GM18873 (cell line): ENCODE measurements around the gene CRB2.

Experiments
- ATAC-seq: cut with Tn5 transposase; IDR thresholded peaks from one replicate; pipeline ENCODE4 v1.9.1; 2021; ENCODE audit warnings: mild to moderate bottlenecking, moderate library complexity, moderate number of reproducible peaks; ENCODE audit not compliant: unreplicated experiment, low FRiP score

CRB2 gene

DNA sequence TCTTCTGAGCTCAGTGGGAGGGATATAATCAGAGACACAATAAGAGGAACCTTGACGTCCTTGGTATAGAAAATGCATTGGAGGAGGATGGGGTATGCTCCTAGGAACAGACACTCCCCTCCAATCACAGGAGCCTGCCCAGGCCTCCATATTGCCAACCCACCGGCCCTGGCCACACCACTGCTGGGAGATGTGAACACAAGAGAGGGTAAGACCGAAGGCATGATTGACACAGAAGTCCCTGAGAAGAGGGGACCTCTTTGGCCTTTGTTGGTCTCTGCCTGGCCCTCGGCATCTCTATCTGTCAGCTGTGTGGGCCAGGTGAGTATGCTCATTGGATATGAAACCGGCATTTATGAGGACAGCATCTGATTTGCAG, 62.0 kb downstream of the CRB2 start:
- no peak for ATAC-seq

DNA sequence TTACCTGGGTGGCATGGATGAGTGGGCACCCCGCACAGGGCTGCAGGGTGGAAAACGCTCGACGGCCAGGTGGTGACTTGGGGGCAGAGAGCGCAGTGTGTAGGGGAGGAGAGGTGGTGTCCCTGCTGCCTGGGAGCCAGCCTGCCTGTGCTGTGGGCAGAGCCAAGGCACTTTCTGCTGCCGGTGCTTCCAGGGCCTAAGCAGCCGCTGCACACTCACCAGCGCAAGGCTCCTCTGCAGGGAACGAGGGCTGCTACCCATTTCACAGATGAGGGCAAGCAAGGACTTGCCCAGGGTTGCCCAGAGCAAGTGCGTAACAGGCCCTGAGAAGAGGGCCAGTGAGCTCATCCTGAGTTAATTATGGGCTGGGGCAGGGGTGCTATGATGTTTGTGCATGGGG, 62.5 kb downstream of the CRB2 start:
- no peak for ATAC-seq

DNA sequence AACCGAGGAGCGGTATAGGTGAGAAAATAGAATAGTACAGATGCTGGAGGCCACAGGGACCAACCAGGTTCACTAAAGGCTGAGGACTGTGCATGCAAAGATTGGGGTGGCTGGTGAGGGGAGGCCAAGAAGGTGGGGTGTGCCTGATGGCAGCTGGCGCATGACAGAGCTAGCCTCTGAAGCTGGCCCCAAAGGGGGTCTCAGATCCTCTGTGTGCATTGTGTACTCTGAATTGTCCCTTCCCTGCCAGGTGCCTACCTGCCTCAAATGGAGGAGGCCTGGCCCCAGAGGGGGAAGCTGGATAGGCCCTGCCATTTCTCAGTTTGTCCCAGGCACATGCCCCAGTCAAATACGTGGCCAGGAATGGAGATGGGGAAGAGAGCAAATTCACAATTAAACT, 63.1 kb downstream of the CRB2 start:
- no peak for ATAC-seq

DNA sequence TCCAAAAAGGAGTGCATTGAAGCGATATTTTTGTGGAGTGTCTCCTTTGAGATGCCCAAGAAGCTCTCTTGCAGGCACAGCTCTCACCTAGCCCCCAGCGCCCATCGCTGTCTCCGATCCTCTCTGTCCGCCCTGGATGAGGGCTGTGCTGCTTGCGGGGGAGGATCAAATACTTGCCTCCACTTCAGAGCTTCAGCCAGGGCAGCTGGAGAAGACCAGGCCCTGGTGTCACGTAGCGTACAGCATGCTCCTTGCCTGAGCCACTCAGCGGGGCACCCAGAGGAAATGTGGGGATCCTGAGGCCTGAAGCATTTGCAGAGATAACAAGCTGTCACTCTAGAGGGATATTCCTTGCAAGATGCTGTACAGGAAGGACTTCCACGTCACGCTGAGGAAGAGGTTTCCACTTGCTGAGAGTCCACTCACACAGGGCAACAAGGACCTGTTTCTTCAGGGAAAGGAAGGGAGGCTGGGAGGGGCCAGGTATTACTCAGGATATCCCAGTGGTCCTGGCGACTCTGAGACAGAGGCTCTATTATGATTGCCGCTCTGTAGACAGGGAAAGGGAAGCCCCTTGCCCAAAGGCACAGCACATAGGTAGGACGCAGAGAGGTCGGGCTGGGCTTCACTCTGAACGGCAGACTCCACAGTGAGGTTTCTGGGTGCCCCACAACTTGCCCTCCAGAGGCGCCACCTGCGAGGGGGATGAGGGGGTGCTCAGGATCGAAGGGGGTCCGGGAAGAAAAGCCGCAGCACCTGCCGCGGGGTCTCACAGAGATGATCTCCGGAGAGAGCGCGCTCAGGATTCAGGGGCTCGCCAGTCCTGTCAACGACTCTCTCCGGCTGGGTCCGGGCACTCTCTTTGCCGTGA, 64.0 kb downstream of the CRB2 start:
- no peak for ATAC-seq

DNA sequence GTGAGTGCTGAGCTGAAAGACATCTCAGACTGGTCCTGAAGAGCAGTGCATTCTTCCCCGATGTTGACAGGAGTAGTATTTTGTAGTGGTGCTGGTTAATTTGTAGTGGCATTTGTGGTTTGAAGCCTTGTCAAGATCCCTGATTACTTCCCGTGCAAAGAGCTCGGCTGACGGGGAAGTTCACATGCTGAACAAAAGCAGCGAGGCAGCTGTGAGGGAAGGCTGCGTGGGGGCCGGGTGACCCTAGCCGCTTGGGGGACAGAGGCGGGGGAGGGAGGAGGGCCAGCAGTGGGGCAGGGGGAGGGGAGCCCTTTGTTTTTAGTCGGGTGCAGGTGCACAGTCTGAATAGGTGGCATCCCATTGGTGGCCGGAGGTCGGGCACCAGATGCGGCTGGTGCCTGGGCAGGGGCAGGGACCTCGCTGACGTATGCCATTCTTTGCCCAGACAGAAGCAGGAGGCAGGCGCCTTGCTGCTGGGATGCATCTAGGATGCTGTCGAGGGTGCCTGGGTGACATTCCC, 64.7 kb downstream of the CRB2 start:
- no peak for ATAC-seq

DNA sequence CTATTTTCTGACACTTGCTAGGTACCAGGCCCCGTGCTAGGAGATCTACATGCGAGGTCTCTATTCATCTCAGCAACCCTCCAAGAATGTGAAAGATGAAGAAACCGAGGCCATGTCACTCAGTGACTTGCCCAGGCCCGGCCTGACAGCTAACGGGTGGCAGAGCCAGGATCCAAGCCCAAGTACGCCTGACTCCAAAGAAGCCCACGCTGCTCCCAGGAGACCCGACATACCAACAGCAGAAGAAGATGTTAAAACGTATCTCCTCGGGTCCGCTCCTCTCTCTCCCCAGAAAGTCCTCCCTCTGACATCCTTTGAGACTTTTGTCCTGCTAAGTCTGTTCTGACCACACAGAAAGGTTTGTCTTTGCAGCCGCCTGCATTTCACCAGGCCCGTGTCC, 65.2 kb downstream of the CRB2 start:
- no peak for ATAC-seq

DNA sequence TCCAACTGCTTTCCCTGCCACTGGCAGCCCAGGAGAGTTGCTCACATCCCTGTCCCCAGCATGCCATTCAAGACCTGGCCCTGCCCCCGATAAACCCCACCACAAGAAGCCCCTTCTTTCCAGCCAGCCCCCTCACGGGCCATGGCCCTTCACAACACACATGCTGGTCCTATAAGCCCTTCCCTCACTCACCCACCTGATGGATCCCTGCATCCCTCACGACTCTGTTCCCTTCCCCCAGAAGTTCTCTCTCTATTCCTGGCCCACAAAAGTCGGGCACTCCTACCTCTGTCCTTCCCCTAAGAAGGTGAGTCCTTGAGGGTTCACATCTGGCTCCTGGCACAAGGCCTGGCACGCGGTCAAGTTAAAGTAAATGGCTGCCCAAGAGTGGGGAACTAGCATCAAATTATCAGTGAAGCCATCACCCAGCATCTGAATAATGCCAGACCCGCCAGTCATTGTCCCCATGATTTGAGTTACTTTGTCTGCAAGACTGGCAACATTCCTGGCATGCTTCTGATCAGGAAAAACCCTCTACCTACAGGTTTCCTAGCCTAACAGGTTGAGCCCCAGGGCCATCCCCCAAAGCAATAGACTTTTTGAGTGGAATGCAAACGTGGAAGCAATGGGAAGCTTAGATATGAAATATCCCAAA, 65.9 kb downstream of the CRB2 start:
- no peak for ATAC-seq

DNA sequence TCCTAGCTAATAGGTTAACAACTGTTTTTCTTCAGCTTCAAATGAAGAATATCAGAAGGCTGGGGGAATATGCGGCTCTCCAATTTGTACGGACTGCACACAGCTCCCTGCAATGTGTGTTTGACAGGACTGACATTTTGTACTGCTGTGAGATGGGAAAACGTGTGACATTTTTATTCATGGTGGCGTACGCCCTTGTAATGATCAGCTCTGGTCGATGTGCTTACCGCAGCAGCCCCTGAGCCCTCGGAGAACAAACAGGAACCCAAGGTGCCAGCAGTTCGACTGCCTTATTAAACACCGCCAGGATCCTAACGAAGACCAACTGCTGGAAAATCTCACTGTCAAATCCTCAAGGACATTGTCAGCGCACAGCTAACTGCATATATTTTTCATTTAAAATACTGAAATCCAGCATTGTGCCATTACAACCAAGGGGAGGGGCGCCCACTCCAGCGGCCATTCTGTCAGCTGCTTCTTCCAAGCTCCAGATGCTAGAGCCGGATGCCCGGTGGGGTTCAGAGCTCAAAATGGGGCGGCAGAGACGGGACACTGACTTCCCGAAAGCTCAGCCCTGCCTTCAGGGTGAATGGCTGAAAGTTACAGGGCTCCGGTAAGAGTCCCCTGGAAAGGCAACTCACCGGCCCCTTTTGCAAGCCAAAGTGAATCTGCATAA, 66.8 kb downstream of the CRB2 start:
- ATAC-seq: no peak

DNA sequence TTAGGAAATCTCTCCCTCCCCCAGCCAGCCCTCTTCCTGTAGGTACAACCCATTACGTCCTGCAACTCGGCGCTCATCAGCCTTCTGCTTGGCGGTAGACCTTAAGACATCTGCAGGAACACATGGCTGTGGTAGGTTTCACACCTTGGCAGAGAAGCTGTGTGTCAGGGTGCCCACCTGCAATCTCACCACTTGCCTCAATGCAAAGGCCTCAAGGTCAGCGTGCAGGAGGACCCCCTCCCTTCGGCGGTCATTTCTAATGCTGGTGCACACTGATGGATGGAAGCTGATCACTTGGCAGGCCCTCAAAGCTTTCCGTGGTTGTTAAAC, 67.3 kb downstream of the CRB2 start:
- no peak for ATAC-seq

DNA sequence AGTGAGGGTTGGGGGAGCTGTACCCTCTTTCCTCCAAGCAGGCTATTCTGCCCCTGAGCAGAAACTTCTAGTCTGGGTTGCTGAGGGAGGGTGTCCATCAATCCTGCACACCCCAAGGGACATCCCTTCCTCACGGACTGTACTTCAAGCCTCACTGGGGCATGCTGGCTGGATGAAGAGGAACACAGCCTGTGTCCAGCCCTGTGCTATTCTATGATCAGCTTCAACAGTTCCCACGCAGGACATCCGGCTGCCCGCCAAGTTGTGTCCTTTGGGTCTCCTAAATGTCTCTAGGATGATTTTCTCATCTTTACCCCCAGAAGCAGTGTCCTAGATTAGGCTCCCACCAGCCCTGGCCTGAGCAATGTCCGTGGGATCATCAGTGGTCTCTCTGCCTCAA, 68.1 kb downstream of the CRB2 start:
- no peak for ATAC-seq

DNA sequence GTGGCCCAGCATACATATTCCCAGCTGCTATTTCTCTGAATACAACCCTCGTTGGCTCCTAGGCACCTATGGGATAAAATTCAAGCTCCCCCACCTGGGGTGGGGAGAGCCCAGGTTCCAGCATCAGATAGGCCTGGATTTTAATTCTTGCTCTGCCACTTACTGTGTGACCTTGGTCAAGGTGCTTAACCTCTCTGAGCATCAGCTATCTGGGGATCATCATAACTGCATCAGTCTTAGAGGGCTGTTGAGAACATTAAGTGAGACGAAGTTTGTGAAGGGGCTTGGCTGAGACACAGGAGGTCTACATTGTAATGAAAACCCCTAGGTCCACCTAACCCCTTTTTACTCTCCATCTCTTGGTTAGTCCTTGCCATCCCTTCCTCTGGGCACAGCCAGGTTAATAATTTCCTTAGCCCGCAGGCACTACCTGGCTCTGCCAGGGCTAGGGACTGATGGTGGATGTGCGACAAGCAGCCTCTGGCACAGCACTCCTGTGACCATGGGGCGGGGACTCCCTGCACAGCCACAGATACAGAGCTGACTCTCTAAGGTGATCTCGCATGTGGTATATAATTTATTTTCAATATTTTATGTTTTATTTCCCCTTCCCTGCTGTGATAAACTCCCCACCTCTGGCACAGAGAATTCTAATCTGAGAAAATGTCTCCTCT, 68.7 kb downstream of the CRB2 start:
- no peak for ATAC-seq

DNA sequence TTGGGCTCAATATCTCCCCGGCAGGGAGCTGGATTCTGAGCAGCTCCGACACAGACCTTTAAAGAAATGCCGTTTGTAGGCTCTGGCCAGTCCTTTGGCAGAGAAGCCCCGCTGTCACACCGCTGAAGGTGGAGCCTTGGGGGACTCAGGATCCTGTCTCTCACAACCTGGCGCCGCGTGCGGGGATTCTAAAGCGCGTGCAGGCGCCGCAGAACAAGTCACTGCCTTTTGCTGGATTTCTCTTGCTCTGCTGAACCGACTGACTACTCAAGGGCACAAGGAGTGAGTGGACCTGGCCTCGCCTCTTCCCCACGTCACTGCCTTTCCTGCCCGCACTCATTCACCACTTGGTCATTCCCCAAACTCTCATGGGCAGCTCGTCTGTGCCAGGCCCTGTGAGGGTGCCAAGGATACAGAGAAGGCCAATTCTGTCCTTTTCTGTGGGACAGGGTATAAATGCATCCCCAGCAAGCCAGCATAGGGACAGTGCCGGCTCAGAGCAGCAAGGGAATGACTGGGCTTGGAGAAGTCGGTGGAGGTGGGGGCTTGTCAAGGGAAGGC, 69.3 kb downstream of the CRB2 start:
- no peak for ATAC-seq

DNA sequence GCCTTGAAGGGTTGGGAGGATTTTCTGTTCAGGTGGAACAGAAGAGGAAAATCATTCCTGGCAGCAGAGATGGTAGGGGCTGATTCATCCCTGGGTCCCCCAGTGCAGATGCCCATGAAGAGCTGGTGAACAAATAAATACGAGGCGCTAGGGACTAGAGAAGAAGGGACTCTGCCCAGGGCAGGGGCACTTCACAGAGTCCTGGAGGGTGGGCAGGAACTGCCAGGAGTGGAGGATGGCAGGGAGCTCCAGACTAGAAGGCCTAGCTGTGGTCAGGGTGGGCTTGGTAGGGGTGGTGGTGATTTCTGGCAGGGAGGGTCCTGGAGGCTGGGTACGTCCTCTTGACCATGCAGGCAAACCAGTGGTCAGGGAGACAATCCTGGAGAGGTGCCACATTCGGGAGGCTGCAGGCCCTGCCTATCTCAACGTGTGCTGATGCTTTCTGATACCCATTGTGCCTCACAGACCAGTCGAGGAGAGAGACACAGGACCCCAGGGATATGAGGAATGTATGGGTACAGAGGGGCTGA, 69.9 kb downstream of the CRB2 start:
- ATAC-seq: no peak

DNA sequence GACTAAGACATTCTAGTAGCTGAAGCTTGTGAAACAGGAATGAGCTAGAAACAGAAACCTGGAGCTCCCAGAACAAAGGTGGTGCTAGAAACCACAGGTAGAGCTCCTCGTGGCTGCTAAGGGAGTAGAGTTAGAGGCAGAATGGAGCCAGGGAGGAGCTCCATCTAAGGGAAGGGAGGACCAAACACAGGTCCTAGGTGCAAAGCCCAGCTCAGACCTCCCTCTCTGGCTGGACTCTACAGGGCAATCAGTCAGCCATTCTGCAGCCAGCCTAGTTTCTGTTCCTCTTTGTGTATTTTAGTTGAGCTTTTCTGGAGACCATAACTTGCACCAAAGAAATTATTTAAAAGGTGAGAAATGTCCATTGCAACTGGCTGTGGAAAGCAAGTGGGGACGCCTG, 70.4 kb downstream of the CRB2 start:
- ATAC-seq: no peak
